Occipital lobe (tissue), 2 donors: ENCODE data around the gene LATS2. TPM values are rescaled to one million over a fixed set of nuclear protein-coding genes. Genes with fewer than 3 reads are reported as not detected.
A peak's percentile ranks its signal among the peaks of the same experiment; 100 is the strongest.

Experiments
- DNase-seq: peaks from one replicate; lab custom pipeline; 2025; lab: John Stamatoyannopoulos, UW
- total RNA-seq: library from RNA; depleted of rRNA; stranded (reverse); fragments of >200 nt; gene quantifications from one replicate; pipeline ENCODE4 v1.2.3, GENCODE V29; 2014

Gene LATS2
- total RNA-seq: 2.2 TPM

GRCh38 chr13:21061029-21061763, at the start of gene LATS2:
Gene LATS2 (minus strand): TSS chr13:21061586. CDS start chr13:21046026, 15,560 bp downstream.
- DNase-seq: peak; percentile 62

GRCh38 chr13:21109168-21109567, 47.8 kb upstream of the LATS2 start:
- DNase-seq: no peak

GRCh38 chr13:21106089-21106488, 44.7 kb upstream of the LATS2 start:
- no peak for DNase-seq

- no peak for DNase-seq
Observed at GRCh38 chr13:21104199-21105019, 43.0 kb upstream of the LATS2 start.

GRCh38 chr13:21101865-21102576, 40.6 kb upstream of the LATS2 start:
- DNase-seq: no peak

GRCh38 chr13:21100994-21101757, 39.8 kb upstream of the LATS2 start:
- DNase-seq: no peak

- DNase-seq: no peak
Observed at GRCh38 chr13:21100211-21100610, 38.8 kb upstream of the LATS2 start.

GRCh38 chr13:21095311-21095710, 33.9 kb upstream of the LATS2 start:
- DNase-seq: no peak

GRCh38 chr13:21089830-21090229, 28.4 kb upstream of the LATS2 start:
- no peak for DNase-seq

GRCh38 chr13:21088534-21088933, 27.1 kb upstream of the LATS2 start:
- DNase-seq: no peak

GRCh38 chr13:21086929-21087328, 25.5 kb upstream of the LATS2 start:
- DNase-seq: no peak

- DNase-seq: no peak
Observed at GRCh38 chr13:21081926-21082325, 20.5 kb upstream of the LATS2 start.

GRCh38 chr13:21080593-21080891, 19.2 kb upstream of the LATS2 start:
- DNase-seq: no peak

GRCh38 chr13:21079761-21080592, 18.6 kb upstream of the LATS2 start:
- DNase-seq: no peak

- DNase-seq: no peak
Observed at GRCh38 chr13:21079221-21079620, 17.8 kb upstream of the LATS2 start.

- no peak for DNase-seq
Observed at GRCh38 chr13:21078501-21078900, 17.1 kb upstream of the LATS2 start.

- DNase-seq: no peak
Observed at GRCh38 chr13:21077788-21078353, 16.5 kb upstream of the LATS2 start.

- DNase-seq: no peak
Observed at GRCh38 chr13:21077076-21077787, 15.8 kb upstream of the LATS2 start.

- DNase-seq: no peak
Observed at GRCh38 chr13:21076253-21076652, 14.9 kb upstream of the LATS2 start.
